HT1080 (cell line): ENCODE data around the gene IWS1. TPM values are rescaled to one million over a fixed set of nuclear protein-coding genes. Genes with fewer than 3 reads are reported as not detected.

Experiments used
- DNase-seq: peaks from one replicate; pipeline ENCODE4 v3.0.0-alpha.2; 2015; ENCODE audit warnings: low read depth
- total RNA-seq: library from RNA; depleted of rRNA; stranded (reverse); fragments of >200 nt; shearing (Covaris generic); gene quantifications from 2 replicates; pipeline ENCODE4 v1.2.3, GENCODE V29; 2014

Gene IWS1
- total RNA-seq, 1 experiment from 2014 or later, result 39.5 TPM

DNA sequence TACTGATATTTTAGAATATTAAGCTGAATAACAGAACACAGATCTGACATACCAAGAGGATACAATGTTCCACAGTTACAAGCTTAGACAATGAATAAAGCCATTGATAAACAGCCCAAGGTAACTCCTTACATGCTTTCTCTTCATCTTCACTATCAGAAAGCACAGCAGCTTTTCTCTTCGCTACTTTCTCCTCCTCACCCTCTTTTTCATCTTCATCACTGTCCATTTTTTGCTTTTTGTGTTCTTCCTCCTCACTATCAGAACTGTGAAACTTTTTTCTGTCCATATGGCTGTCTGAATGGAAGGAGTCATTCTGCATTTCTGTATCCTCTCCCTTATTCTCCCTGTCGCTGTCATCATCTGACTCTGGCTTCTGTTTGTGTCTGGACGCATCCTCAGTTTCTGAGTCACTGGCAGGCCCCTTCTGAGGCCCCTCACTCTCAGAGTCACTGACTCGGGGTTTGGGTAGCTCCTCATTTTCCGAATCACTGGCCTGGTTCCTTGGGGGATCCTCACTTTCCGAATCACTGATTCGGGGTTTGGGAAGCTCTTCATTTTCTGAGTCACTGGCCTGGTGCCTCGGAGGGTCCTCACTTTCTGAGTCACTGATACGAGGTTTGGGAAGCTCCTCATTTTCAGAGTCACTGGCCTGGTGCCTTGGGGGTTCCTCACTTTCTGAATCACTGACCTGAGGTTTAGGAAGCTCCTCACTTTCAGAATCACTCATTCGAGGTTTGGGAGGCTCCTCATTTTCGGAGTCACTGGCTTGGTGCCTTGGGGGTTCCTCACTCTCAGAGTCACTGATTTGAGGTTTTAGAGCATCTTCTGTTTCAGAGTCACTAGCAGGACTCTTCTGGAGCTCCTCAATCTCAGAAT is 21.5 kb downstream of the IWS1 start:
- no peak for DNase-seq

DNA sequence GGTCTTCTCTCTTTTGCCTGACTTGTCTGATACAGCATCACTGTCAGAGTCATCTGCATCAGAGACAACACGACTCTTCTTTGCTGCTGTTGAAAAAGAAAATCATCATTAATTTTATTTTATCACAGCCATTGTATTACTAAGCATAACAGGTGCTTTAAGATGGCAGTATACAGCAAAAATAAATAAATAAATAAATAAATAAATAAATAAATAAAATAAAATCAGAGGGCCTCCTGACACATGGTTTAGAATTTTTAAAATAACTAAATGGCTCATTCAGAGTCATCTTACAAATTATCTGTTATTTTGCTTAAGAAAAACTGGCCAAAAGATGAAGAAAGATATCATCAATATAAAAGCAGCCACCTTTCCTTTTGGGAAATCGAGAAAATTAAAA is 22.8 kb downstream of the IWS1 start:
- no peak for DNase-seq

DNA sequence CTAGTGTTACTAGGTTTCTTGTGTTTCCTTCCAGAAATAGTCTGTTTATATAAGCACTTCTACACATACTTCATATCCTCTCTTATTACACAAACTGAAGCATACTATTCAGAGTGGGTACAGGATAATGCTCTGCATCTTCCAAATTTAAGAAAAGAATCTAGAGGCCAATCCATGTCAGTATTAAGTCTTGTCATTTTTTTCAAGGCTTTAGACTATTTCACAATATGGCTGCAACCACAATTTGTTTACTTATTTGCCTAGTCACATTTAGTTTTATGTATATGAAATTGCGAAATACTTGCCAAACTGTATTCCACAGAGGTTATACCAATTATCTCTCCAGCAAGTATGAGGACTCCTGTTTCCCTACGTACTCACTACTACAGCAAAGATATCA is 27.9 kb downstream of the IWS1 start:
- DNase-seq, result no peak

DNA sequence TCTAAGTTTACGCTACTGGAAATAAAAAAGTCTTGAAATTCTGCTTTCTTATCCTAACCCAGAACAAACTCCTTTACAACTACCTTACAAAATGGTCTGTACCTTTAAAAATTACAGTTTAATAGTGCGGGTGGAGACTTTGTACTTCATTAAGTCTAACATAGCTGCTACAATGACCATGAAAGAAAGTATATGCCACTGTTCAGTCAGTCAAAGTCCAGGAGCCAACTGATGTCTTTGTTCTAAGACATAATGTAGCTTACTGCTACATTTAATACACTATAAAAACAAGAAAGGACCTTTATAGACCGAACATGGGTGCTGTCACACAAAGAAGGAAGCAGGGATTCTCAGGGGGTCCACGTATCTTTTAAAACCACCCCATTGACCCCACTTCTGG is 36.0 kb downstream of the IWS1 start:
- no peak for DNase-seq

DNA sequence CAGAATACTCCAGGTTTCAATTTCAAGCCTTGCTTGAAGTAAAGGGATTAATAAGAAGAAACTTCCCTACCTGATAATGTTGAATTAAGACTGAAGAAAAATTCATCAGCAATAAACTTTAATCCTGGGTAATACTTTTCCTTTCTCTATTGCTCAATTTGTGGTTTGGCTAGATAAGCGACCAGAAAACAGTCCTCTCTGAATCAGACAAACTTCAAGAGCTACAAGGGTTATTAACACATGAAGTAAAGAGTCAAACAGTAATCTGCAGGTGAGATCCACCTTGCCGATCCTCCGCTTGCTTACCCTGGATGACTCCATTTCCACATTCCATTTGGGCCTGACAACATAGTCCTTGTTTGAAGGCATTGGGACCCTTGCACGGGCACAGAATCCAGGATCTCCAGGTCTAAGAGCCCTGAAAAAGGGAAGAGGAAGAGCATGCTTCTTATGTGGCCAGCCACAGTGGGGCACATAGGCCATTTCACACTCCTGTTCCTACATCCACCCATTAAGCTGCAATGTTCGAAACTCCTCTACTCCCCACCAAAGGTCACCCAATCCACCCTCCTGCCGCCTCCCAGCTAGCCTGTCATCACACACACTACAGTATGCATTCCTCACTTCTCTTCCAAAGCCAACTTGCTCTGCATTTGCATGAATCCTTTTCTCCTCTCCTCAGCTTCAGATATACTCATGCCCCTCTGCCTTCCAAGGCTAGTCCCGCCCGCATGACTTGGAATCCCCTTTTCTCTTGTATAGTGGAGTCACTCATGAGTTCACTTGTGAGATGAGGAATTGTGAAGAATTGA is 39.8 kb downstream of the IWS1 start:
- DNase-seq, result no peak

DNA sequence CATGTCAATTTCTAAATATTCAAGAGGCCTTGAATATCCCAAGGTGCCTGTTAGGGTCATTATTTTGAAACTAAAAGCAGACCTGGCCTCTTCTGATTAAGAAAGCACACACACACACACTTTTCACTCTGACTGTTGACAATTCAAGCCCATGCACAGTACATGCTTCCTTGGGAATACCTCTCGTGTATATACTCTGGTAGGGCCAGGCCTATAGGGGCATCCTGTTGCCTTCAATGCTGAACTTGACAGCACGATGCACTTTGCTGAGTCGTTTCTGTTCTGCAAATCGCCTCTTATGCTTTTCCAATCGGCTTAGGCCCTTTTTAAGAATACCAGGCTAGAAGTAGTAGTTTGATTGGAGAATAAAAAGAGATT is 40.6 kb downstream of the IWS1 start:
- DNase-seq, result no peak

DNA sequence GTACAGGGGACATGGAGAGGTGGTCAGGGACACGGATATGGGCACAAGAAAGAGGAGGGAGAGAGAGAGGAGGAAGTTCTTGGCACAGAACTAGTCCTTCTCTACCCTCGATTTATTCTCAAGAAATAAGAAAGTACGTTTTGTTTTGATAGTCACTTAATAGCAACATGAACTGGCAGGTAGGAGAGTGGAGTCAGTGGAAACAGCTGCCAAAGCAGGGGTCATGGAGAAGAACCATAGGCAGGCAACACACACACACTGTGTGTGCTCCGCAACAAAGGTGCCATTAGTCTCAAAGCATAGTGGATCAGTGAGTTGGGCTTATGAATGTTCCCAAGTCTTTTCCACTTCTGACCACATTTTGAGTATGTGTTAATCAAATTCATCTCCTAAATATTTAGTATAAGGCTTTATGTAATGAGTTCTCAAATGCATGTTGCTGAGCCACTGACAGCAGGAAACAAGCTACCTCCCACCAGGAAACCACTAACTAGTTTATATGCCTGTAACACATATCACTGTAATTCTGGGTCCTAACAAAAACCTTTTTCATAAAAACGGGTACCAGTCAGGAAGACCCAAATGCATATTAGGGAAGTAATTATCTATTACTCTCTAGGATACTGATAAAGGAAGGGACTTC is 41.1 kb downstream of the IWS1 start:
- no peak for DNase-seq

DNA sequence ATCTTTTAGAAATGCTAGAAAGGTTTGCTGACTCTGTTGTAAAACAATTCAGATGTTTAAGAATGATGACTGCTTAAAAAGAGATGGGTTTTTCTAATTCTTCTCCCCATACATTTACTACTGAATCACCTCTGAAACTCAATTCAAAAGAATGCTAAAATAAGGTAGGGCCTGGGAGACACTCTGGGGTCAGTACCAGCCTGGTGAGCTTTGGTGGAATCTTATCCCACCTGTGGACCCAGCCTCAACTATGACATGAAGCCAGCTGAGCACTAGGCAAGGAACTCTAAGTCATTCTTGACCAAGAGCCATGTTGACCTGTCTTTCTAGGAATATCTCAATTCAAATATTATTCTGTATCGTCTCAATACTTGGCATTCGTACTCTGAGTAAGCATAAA is 44.3 kb downstream of the IWS1 start:
- no peak for DNase-seq

DNA sequence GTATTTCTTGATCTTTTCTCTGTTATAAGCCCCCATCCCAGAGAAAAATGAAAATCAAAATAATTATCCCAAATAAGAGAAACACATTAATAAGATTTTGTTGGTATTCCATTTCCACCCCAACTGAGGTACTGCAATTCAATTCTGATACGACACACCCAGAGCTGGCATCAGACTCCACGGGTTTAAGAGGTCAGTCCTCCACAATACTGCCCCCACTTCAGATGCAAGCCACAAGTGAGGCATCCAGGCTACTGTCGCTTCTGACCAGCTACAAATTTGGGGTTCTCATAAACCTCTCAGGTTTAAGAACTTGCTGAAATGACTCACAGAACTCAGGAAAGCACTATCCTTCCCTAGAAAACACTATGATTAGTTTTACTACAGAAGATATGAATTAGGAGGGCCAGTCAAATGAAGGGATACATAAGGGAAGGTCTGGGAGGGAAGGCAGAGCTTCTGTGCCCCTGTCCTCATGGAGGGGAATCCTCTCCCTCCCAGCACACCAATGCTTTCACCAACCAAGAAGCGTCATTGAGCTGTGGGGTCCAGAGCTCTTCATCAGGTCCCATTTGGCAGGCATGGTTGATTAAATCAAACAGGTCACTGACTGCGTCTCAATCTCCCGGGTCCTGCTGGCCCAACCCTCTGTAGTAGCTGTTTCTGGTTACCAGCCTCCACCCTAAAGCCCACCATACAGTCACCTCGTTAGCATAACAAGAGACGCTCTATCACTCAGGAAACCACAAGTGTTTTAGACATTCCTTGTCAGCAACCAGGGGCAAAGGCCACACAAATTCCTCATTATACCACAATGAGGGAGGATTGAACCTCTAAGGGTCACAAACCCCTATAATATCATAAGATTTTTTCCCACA is 46.2 kb downstream of the IWS1 start:
- DNase-seq, result no peak

DNA sequence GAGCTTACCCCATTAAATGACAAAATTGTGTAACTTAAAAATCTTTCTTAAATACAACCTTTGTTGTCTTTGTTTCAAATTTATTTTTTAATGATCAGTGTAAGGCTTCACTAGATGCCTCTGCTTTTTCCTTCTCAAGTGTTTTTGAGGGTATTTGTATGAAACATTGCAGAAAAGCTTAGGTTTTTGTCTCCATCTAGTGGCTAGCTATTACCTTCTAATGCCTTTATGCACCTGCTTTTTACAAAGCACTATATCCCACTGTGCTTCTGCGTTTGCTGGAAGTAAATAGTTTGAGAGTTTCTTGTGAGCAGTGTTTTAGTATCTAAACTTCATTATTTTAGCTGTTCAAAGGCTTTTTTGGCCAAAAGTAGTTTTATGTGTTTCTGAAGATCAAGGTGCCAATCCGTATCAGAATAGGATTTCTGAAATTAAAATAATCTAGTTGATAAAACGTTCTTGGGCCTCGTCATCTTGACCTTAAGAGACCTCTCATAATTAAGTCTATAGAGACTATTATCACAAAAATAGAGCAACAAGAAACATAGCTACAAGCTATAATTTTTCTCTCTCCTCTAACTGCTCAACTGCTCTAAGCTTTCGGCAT is 47.0 kb downstream of the IWS1 start:
- peak; percentile 54 for DNase-seq

DNA sequence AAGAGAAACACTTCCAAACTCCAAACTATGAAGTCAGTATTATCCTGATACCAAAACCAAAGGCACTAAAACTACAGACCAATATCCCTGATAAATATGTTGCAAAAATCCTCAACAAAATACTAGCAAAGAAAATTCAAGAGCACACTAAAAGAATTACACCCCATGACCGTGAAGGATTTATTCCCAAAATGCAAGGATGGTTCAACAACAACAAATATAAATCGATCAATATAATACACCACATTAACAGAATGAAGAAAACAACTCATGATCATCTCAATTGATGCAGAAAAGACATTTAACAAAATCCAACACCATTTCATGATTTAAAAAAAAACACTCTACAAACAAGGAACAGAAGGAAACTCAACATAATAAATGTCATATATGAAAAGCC is 50.5 kb downstream of the IWS1 start:
- no peak for DNase-seq

DNA sequence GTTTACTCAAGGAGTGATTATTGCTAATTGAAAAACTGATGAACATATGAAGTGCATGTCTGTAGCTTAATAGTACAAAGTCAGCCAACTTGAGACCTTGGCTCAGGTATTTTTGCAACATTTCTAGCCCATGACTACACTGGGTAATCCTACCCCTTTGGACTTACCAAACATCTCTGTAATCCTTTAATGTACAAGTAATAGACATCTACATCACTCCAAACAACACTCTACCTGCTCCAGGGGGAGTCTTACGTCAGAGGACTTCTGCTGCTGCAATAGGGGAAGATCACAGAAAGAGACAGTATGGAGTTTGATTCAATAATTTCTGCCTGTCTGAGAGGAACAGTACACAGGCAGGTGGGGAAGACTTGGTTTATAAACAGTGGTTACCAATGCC is 54.0 kb downstream of the IWS1 start:
- DNase-seq, result no peak

DNA sequence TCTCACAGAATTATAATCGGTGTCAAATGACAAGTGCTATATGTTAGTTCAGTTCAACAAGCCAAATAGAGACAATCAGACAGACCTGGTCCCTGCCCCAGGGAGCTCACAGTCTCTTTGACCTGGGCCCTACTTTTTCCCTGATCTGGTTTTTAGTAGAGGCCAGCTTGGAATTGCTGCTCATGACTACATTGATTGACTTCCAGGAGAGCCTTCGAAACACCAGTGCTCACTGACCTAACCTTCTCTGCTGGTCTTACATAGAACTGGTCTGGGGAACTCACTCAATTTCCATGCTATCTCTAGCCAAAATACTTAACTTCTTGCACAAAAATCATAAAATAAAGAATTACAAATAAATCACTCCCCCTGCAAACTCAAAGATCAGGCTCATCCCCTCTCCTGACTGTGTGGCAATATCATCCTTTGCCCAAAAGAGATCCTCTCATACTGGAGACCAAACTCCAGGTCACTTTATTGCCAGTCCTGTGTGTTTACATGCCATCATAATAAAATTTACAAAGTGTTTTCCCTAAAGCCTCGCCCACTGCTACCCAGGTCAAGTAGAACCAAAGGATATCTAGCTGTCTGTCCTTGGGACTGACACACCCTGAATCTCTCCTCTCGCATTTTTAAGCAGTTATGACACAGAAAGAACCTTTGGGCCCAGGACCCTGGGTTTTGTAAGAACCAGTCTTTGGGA is 54.9 kb downstream of the IWS1 start:
- no peak for DNase-seq

DNA sequence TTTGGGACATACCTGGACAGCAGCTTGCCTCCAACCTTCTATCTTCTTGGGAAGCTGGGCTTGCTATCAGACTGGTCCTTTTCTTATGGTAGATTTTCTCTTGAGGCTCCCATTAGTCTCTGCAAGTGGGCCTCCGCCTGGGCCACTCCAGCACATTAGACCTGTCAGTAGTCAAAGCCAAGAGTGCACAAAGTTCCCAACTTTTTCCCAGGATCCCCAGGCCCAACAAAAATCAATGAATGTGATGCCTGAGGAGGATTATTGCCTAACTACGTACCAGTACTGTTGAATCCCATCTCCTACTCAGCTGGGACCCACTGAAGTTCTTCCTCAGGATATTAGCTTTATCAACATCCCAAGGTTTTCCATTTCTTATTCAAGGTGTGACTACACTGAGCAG is 56.3 kb downstream of the IWS1 start:
- DNase-seq, result no peak

DNA sequence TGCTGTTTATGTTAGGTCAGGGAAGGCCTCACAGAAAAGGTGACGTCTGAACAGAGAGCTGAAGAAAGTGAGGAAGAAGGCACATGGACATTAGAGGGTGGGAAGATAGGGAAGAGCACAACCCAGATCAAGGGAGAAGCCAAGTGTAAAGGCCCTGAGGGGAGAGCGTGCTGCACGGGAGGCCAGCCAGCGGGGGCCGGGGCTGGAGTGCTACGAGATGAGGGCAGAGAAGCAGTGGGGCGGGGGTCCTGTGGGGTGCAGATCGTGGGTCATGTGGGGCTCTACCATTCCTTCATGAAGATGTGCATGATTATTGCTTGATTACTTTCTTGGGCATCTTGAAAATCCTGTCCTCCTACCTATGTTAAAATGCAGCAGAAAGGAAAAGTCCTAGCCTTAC is 57.2 kb downstream of the IWS1 start:
- no peak for DNase-seq

DNA sequence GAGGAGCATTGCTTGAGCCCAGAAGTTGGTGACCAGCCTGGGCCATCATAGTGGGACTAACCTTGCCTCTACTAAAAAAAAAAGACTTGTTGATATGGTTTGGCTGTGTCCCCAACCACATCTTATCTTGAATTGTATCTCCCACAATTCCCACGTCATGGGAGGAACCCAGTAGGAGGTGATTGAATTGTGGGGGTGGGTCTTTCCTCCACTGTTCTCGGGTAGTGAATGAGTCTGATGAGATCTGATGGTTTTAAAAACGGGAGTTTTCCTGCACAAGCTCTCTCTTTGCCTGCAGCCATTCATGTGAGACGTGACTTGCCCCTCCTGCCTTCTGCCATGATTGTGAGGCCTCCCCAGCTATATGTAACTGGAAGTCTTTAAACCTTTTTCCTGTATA is 61.0 kb downstream of the IWS1 start:
- no peak for DNase-seq

DNA sequence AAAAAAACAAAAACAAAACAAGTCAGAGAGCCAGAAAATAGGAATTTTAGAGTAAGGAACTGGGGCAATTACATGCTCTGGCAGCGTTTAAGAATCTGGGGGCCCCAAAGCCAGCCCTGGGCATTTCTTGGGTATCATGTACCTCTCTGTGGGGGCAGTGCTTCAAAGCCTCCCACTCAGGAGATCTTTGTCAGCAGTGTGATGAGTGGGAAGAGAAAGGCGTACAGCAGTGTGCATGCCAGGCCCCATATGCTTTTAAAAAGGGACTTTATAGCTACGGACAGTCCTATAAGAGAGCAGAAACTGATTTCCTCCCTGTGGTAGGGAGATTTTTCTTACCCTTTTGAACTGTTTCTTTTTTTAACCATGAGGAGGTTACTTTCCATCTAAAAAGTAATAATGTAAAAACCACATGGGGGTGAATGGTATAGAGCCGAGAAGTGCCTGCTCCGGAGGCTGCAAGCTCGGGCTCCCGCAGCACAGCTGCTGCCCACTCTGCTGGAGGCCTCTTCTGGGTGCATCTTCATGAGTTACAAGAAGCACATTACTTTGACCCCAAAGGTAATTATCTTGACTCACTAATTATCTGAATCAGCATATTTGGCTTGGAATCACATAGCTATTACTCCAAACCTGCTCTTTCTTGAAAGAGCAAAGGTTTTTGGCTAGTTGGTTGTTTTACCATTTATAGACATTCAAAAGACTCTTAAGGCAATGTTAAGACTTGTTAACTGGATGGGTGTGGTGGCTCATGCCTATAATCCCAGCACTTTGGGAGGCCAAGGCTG is 61.6 kb downstream of the IWS1 start:
- DNase-seq, result no peak

DNA sequence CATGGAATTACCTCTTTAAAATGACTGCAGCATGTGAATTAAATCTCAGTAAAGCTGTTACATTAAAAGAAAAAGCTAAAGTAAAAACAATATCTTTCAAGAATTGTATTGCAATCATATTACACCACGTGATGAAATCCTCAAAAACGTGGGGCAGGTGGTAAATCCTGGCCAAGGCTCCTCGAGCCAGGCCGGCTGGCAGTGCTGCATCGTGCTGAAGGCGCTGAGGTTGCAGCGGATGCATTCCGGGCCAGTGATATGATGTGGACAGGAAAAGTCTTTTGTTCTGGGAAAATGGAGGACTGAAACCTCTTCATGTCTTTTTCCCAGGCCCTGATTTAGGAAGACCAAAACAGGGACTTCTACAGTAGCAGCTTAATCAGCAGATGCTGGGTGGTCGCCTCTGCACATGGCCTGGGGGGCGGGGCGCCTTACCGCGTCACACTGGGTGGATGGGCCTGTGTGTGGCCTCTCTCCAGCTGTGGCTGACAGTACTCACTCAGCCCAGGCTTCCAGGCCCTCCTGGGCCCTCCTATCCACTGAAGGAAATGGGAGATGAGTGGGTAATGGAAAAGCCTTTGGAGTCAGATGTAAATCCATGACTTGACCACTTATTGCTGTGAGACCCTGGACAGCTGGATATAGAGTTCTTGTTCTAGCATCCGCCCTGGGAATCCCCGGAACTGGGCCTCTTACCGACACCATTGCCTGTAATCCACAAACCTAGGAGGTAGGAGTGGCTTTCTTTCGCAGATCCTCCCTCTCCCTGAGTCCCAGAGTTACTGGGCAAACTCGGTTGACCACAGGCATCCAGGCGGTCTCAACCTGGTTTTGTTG is 62.9 kb downstream of the IWS1 start:
- DNase-seq, result no peak
